ENCODE results near the gene SH2D7. TPM values are rescaled to one million over a fixed set of nuclear protein-coding genes. Genes with fewer than 3 reads are reported as not detected.

The SH2D7 gene
- total RNA-seq, 1 experiment from 2014 or later: not detected

- H3K27ac Mint-ChIP-seq (ENCODE audit: low read depth, unreplicated experiment): no peak overlapping the region
- TF ChIP-seq, protein P1, sequence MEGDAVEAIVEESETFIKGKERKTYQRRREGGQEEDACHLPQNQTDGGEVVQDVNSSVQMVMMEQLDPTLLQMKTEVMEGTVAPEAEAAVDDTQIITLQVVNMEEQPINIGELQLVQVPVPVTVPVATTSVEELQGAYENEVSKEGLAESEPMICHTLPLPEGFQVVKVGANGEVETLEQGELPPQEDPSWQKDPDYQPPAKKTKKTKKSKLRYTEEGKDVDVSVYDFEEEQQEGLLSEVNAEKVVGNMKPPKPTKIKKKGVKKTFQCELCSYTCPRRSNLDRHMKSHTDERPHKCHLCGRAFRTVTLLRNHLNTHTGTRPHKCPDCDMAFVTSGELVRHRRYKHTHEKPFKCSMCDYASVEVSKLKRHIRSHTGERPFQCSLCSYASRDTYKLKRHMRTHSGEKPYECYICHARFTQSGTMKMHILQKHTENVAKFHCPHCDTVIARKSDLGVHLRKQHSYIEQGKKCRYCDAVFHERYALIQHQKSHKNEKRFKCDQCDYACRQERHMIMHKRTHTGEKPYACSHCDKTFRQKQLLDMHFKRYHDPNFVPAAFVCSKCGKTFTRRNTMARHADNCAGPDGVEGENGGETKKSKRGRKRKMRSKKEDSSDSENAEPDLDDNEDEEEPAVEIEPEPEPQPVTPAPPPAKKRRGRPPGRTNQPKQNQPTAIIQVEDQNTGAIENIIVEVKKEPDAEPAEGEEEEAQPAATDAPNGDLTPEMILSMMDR (IDR thresholded peaks at IDR 0.05; ENCODE audit: unreplicated experiment): no peak
These were observed 28.4 kb upstream of the SH2D7 start for GRCh38 chr15:78063970-78064385.

DNA sequence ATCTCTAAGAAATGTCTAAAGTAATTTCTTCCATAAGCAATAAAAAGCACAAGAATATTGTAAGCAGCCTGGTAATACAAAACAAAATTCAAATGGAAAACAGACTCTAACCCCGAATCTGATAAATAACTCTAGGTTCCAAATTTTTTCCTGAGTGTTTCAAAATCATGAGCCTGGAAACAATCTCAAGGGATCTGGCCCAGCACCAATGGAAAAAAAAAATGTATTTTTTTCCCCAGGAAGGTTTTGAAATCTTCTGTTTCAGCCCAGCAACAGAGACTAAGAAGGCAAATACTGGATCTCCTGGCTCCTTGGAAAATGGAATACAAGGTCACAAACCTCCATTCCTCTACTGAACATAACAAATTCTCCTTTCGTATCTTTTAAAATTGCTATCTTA lies 27.8 kb upstream of the SH2D7 start:
- BruUV-seq (replicated peaks): no TSS peak
- ChIA-PET CTCF (no interaction called here), POLR2A (interaction anchor here (1.2 kb wide), 1 partner anchor 20 kb away, joined by 3 read pairs; no protein-coding TSS in a partner anchor)
- Mint-ChIP-seq H3K4me3 (ENCODE audit: unreplicated experiment) (no peak overlapping the region), H3K36me3 (ENCODE audit: insufficient read depth, unreplicated experiment) (peaks cover 6% of the 10 kb centered on the region), H3K4me1 (ENCODE audit: insufficient read depth, unreplicated experiment) (peaks cover 32% of the 10 kb centered on the region), H3K9me3 (ENCODE audit: unreplicated experiment) (no peaks in the 10 kb centered on the region), H3K27me3 (ENCODE audit: insufficient read depth, unreplicated experiment) (no peaks in the 10 kb centered on the region), H3K27ac (ENCODE audit: low read depth, unreplicated experiment) (no peak overlapping the region)
- intact Hi-C loops (cut with micrococcal nuclease): no loop called here
- DNase-seq (ENCODE audit: unreplicated experiment): no peak
- TF ChIP-seq, protein P1 (IDR thresholded peaks at IDR 0.05; ENCODE audit: unreplicated experiment): no peak

More at GRCh38 chr15:78063970-78064385, 28.4 kb upstream of the SH2D7 start:
- CTCF ChIA-PET: no interaction called here
- no peaks in the 10 kb centered on the region for H3K27me3 Mint-ChIP-seq (ENCODE audit: insufficient read depth, unreplicated experiment)
- H3K9me3 Mint-ChIP-seq (ENCODE audit: unreplicated experiment): no peaks in the 10 kb centered on the region
- H3K4me1 Mint-ChIP-seq (ENCODE audit: insufficient read depth, unreplicated experiment): peaks cover 31% of the 10 kb centered on the region
- H3K4me3 Mint-ChIP-seq (ENCODE audit: unreplicated experiment): no peak overlapping the region
- H3K36me3 Mint-ChIP-seq (ENCODE audit: insufficient read depth, unreplicated experiment): peaks cover 6% of the 10 kb centered on the region
- intact Hi-C loops (cut with micrococcal nuclease): no loop called here
- no TSS peak for BruUV-seq (replicated peaks)
- DNase-seq (ENCODE audit: unreplicated experiment): no peak
- POLR2A ChIA-PET: no interaction called here

DNA sequence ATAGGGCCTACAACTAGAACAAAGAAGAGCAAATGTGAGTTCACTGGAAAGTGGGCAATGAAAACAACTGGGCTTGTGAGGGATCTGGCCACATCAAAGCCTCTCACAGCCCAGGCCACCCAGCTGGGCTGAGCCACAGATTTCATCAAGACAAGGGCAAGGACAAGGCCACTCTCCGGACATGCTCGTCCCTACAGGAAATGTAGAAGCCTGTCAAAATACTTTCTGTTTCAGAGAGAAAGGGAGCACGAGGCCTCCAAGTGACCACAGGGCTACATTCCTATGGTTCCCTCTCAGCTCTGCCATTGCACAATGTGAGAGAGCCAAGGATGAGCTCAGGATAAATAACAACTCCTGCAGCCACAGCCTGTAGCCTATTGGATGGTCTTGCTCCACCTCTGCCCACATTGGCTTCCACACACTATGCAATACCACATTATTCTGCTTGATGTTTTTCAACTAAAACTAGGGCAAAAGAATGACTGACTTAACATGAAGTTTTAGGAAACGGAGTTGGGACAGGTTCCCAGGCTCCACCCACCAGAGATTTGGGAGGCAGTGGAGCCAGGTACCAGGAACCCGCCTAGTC lies 27.0 kb upstream of the SH2D7 start:
- H3K4me1 Mint-ChIP-seq (ENCODE audit: insufficient read depth, unreplicated experiment): peaks cover 39% of the 10 kb centered on the region
- intact Hi-C loops (cut with micrococcal nuclease): loop anchor here (5.0 kb wide), 1 partner anchor 58 kb away; no protein-coding TSS in a partner anchor
- no peaks in the 10 kb centered on the region for H3K27me3 Mint-ChIP-seq (ENCODE audit: insufficient read depth, unreplicated experiment)
- no peak overlapping the region for H3K4me3 Mint-ChIP-seq (ENCODE audit: unreplicated experiment)
- DNase-seq (ENCODE audit: unreplicated experiment): peak; percentile 95
- no peaks in the 10 kb centered on the region for H3K9me3 Mint-ChIP-seq (ENCODE audit: unreplicated experiment)
- CTCF ChIA-PET: interaction anchor here (0.7 to 0.8 kb wide), 2 partner anchors 11 to 57 kb away, joined by 3 to 4 read pairs; no protein-coding TSS in a partner anchor
- BruUV-seq (replicated peaks): no TSS peak
- H3K27ac Mint-ChIP-seq (ENCODE audit: low read depth, unreplicated experiment): no peak overlapping the region
- H3K36me3 Mint-ChIP-seq (ENCODE audit: insufficient read depth, unreplicated experiment): peaks cover 6% of the 10 kb centered on the region
- TF ChIP-seq, protein P1 (IDR thresholded peaks at IDR 0.05; ENCODE audit: unreplicated experiment): no peak
- POLR2A ChIA-PET: interaction anchor here (0.9 to 3.4 kb wide), 6 partner anchors 10 to 71 kb away, joined by 3 to 25 read pairs (median 3); partner anchors contain the start of gene TBC1D2B

DNA sequence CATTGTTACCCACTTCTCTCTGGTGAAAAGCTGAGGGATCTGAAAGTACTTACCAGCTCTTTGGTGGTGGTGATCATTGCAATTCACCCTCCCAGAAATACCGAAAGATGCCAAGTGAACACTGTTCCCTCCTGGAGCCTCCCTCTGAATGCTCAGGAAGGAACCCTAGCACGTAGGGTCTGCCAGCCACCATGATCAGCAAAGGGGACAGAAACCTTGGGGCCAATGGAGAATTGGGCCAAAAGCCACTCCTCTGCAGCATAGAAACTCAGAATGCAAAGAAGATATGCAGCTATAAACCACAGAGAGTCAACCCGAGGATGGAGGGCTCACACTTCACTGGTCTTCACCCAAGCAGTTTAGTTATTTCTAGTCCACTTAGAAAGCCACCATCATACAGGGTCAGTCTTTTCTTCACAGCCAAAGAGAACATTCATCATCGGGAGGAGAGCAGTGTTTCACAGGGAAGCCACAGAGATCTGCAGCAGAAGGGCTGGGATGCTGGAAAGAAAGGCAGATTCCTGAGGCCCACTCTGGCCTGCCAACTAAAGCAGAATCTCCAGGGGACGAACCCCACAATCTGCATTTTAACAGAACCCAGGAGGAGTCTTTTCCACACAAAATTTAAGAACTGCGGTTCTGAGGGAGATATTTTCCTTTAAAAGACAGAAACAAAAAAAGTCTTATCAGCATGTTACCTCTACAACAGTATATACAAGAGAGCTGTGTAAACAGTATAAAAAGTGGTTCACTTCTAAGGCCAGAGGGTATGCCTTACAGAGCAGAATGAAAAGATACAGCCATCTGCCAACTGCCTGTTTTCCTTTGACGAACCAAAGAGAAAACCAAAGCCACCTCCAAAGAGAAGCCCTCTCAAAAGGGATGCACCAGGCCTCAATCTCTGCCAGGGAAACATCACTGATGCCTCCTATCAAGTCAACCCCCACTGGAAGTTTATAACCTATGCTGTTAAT lies 26.1 kb upstream of the SH2D7 start:
- CTCF ChIA-PET: interaction anchor here (0.7 to 2.4 kb wide), 4 partner anchors 10 to 99 kb away, joined by 3 to 7 read pairs (median 4); no protein-coding TSS in a partner anchor
- TF ChIP-seq, protein P1 (IDR thresholded peaks at IDR 0.05; ENCODE audit: unreplicated experiment): no peak
- no peak for DNase-seq (ENCODE audit: unreplicated experiment)
- H3K27ac Mint-ChIP-seq (ENCODE audit: low read depth, unreplicated experiment): peak overlapping the region; percentile 78
- no TSS peak for BruUV-seq (replicated peaks)
- no peaks in the 10 kb centered on the region for H3K27me3 Mint-ChIP-seq (ENCODE audit: insufficient read depth, unreplicated experiment)
- H3K9me3 Mint-ChIP-seq (ENCODE audit: unreplicated experiment): no peaks in the 10 kb centered on the region
- no peak overlapping the region for H3K4me3 Mint-ChIP-seq (ENCODE audit: unreplicated experiment)
- peaks cover 39% of the 10 kb centered on the region for H3K4me1 Mint-ChIP-seq (ENCODE audit: insufficient read depth, unreplicated experiment)
- intact Hi-C loops (cut with micrococcal nuclease): loop anchor here (5.0 kb wide), 1 partner anchor 59 kb away; no protein-coding TSS in a partner anchor
- H3K36me3 Mint-ChIP-seq (ENCODE audit: insufficient read depth, unreplicated experiment): peaks cover 8% of the 10 kb centered on the region
- POLR2A ChIA-PET: interaction anchor here (0.6 to 3.4 kb wide), 8 partner anchors 10 to 72 kb away, joined by 3 to 25 read pairs (median 3); partner anchors contain the start of gene TBC1D2B

Measured in MCF 10A (cell line).